Caco-2 (cell line): Measurements from ENCODE around the gene TTC23. TPM values are rescaled to one million over a fixed set of nuclear protein-coding genes. Genes with fewer than 3 reads are reported as not detected.

ENCODE experiments used
- BruUV-seq: library from RNA; stranded (reverse); fragments of 400-500 nt; replicated peaks from 2 replicates; lab custom pipeline; 2021; lab: Mats Ljungman, UMichigan
- CTCF ChIA-PET: fragments of 300-600 bp; sonication (Branson Sonifier 250); formaldehyde crosslinking; loops from one replicate; lab custom pipeline; 2022; ENCODE audit warnings: antibody characterized with exemption; lab: Charles Lee
- POLR2A ChIA-PET: fragments of 300-600 bp; sonication (Branson Sonifier 250); formaldehyde crosslinking; loops from one replicate; lab custom pipeline; 2022; ENCODE audit warnings: antibody characterized with exemption; lab: Charles Lee
- DNase-seq, 2 experiments: peaks; one replicate each; pipeline versions ENCODE4 v3.0.0 to v3.0.0-alpha.2; 2020 to 2022
- H3K27me3 ChIP-seq: replicated peaks from 2 replicates; pipeline ENCODE4 v1.6.0; 2011; ENCODE audit warnings: low read length; ENCODE audit not compliant: control insufficient read depth, insufficient read depth
- H3K36me3 ChIP-seq: 2 replicates; pipeline ENCODE4 v1.5.1; 2011; ENCODE audit warnings: low read length; ENCODE audit not compliant: control insufficient read depth, insufficient read depth
- H3K4me1 ChIP-seq: fragments of 250-450 bp; sonication (Bioruptor Pico); 2 replicates; pipeline ENCODE4 v1.5.1; 2020; ENCODE audit warnings: mild to moderate bottlenecking
- H3K4me3 ChIP-seq: 2 replicates; pipeline ENCODE4 v1.5.1; 2011; ENCODE audit warnings: low read depth, mild to moderate bottlenecking, control low read depth, low read length
- H3K9me3 ChIP-seq: fragments of 250-450 bp; sonication (Bioruptor Pico); 2 replicates; pipeline ENCODE4 v1.5.1; 2020; ENCODE audit warnings: mild to moderate bottlenecking, moderate library complexity
- H3K27ac Mint-ChIP-seq: one replicate; pipeline ENCODE4 v1.8.0; 2022; ENCODE audit warnings: mixed read lengths; ENCODE audit not compliant: unreplicated experiment
- H3K27me3 Mint-ChIP-seq: one replicate; pipeline ENCODE4 v1.8.0; 2022; ENCODE audit warnings: mixed read lengths; ENCODE audit not compliant: insufficient read depth, unreplicated experiment
- H3K36me3 Mint-ChIP-seq: one replicate; pipeline ENCODE4 v1.8.0; 2022; ENCODE audit warnings: mild to moderate bottlenecking, mixed read lengths; ENCODE audit not compliant: insufficient read depth, unreplicated experiment
- H3K4me1 Mint-ChIP-seq: one replicate; pipeline ENCODE4 v1.8.0; 2022; ENCODE audit warnings: low read depth, mixed read lengths; ENCODE audit not compliant: unreplicated experiment
- H3K4me3 Mint-ChIP-seq: one replicate; pipeline ENCODE4 v1.8.0; 2022; ENCODE audit warnings: mild to moderate bottlenecking, moderate library complexity, mixed read lengths; ENCODE audit not compliant: unreplicated experiment
- H3K9me3 Mint-ChIP-seq: one replicate; pipeline ENCODE4 v1.8.0; 2022; ENCODE audit warnings: mixed read lengths; ENCODE audit not compliant: unreplicated experiment
- intact Hi-C: fragments of 100-400 bp; cut with micrococcal nuclease; formaldehyde crosslinking; loops from one replicate; pipeline ENCODE4 v1.10.0; 2022; ENCODE audit not compliant: unreplicated experiment
- total RNA-seq: library from RNA; stranded (reverse); gene quantifications from 2 replicates; pipeline ENCODE4 v1.2.3, GENCODE V29; 2022
- TF ChIP-seq, protein P1 (sequence below), 2 experiments: fragments of 200-600 bp in 1 of 2; IDR thresholded peaks; 1 replicate in 1 of 2; 2 replicates in 1 of 2; pipeline versions ENCODE4 v1.5.1 to v1.8.0; 2011 to 2022; ENCODE audit warnings: antibody characterized with exemption in 1 of 2, control low read depth in 1 of 2, inconsistent platforms in 1 of 2, low read depth in 1 of 2, low read length in 1 of 2, mild to moderate bottlenecking in 1 of 2, moderate library complexity in 1 of 2; ENCODE audit not compliant: insufficient read depth in 1 of 2, severe bottlenecking in 1 of 2, unreplicated experiment in 1 of 2

Gene TTC23
- total RNA-seq, 1 experiment from 2014 or later: 10.8 TPM

- TF ChIP-seq, protein P1, sequence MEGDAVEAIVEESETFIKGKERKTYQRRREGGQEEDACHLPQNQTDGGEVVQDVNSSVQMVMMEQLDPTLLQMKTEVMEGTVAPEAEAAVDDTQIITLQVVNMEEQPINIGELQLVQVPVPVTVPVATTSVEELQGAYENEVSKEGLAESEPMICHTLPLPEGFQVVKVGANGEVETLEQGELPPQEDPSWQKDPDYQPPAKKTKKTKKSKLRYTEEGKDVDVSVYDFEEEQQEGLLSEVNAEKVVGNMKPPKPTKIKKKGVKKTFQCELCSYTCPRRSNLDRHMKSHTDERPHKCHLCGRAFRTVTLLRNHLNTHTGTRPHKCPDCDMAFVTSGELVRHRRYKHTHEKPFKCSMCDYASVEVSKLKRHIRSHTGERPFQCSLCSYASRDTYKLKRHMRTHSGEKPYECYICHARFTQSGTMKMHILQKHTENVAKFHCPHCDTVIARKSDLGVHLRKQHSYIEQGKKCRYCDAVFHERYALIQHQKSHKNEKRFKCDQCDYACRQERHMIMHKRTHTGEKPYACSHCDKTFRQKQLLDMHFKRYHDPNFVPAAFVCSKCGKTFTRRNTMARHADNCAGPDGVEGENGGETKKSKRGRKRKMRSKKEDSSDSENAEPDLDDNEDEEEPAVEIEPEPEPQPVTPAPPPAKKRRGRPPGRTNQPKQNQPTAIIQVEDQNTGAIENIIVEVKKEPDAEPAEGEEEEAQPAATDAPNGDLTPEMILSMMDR (IDR thresholded peaks at IDR 0.05; ENCODE audit: insufficient read depth in 1 of 2, low read depth in 1 of 2, low read length in 1 of 2, severe bottlenecking in 1 of 2, unreplicated experiment in 1 of 2): no peak
- H3K36me3 Mint-ChIP-seq: no peaks in the 10 kb centered on the region
- intact Hi-C loops: no loop called here
- ChIA-PET CTCF (no interaction called here), POLR2A (no interaction called here)
- no TSS peak for BruUV-seq
- H3K4me1 Mint-ChIP-seq: no peaks in the 10 kb centered on the region
- H3K4me3 Mint-ChIP-seq: no peak overlapping the region
- no peak for DNase-seq
- H3K36me3 ChIP-seq: no peaks in the 10 kb centered on the region
- H3K4me3 ChIP-seq: no peak overlapping the region
- H3K9me3 ChIP-seq: no peaks in the 10 kb centered on the region
- no peak overlapping the region for H3K27ac Mint-ChIP-seq
- H3K4me1 ChIP-seq: no peaks in the 10 kb centered on the region
- H3K27me3 Mint-ChIP-seq: peaks cover 4% of the 10 kb centered on the region
- no peaks in the 10 kb centered on the region for H3K27me3 ChIP-seq
- H3K9me3 Mint-ChIP-seq: no peaks in the 10 kb centered on the region
Observed at GRCh38 chr15:99087405-99087943, 161.9 kb downstream of the TTC23 start.

- Mint-ChIP-seq H3K27ac (no peak overlapping the region), H3K9me3 (no peaks in the 10 kb centered on the region), H3K4me3 (no peak overlapping the region), H3K36me3 (no peaks in the 10 kb centered on the region), H3K4me1 (no peaks in the 10 kb centered on the region), H3K27me3 (peaks cover 4% of the 10 kb centered on the region)
- intact Hi-C loops: no loop called here
- no peaks in the 10 kb centered on the region for H3K4me1 ChIP-seq
- H3K4me3 ChIP-seq: no peak overlapping the region
- no peaks in the 10 kb centered on the region for H3K27me3 ChIP-seq
- BruUV-seq: no TSS peak
- TF ChIP-seq, protein P1 (IDR thresholded peaks at IDR 0.05; ENCODE audit: insufficient read depth in 1 of 2, low read depth in 1 of 2, low read length in 1 of 2, severe bottlenecking in 1 of 2, unreplicated experiment in 1 of 2): no peak
- ChIA-PET POLR2A (no interaction called here), CTCF (no interaction called here)
- no peaks in the 10 kb centered on the region for H3K9me3 ChIP-seq
- no peaks in the 10 kb centered on the region for H3K36me3 ChIP-seq
- DNase-seq: no peak
Observed at GRCh38 chr15:99086327-99086667, 163.1 kb downstream of the TTC23 start.

Other genes starting within 250 kb of the TTC23 start
- gene PGPEP1L, start 241.8 kb downstream of the TTC23 start, total RNA-seq: not detected in 2 replicates
- 6.0 and 6.1 TPM in 2 replicates for gene SYNM, start 144.5 kb downstream of the TTC23 start, total RNA-seq
- 15.2 and 17.8 TPM in 2 replicates for gene LRRC28, start 1.9 kb upstream of the TTC23 start, total RNA-seq